ENCODE data around the gene NPLOC4.

DNA sequence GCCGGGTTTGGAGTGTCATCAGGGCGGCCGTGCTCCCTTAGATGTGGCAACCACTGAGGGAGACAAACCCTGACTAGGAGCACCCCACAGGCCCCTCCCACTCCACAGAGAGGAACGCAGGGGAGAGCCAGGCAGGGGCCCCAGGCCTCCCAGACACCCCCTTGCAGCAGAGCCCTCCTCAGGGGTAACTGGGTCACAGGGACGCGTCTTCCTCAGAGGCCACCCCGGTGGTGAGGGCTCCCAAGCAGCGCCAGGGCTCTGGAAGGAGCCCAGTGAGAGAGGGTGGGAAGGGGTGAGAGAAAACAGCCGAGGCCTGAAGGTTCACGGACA, 97.4 kb downstream of the NPLOC4 start:
- TF ChIP-seq POLR2A (IDR thresholded peaks at IDR 0.05): no peak
- TF ChIP-seq, protein P1, sequence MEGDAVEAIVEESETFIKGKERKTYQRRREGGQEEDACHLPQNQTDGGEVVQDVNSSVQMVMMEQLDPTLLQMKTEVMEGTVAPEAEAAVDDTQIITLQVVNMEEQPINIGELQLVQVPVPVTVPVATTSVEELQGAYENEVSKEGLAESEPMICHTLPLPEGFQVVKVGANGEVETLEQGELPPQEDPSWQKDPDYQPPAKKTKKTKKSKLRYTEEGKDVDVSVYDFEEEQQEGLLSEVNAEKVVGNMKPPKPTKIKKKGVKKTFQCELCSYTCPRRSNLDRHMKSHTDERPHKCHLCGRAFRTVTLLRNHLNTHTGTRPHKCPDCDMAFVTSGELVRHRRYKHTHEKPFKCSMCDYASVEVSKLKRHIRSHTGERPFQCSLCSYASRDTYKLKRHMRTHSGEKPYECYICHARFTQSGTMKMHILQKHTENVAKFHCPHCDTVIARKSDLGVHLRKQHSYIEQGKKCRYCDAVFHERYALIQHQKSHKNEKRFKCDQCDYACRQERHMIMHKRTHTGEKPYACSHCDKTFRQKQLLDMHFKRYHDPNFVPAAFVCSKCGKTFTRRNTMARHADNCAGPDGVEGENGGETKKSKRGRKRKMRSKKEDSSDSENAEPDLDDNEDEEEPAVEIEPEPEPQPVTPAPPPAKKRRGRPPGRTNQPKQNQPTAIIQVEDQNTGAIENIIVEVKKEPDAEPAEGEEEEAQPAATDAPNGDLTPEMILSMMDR (IDR thresholded peaks at IDR 0.05): no peak
